Neural crest cell (in vitro differentiated cells): ENCODE measurements around the gene ASTN2. TPM values are rescaled to one million over a fixed set of nuclear protein-coding genes. Genes with fewer than 3 reads are reported as not detected.

Experiments used
- DNase-seq: peaks from one replicate; pipeline ENCODE4 v3.0.0; 2021; ENCODE audit warnings: low read depth, mixed read lengths, low spot score
- H3K27ac Mint-ChIP-seq: one replicate; pipeline ENCODE4 v1.8.0; 2021; ENCODE audit warnings: mild to moderate bottlenecking, mixed read lengths; ENCODE audit not compliant: unreplicated experiment
- H3K27me3 Mint-ChIP-seq: 2 replicates; pipeline ENCODE4 v1.8.0; 2021; ENCODE audit warnings: low read depth, mild to moderate bottlenecking, mixed read lengths
- H3K36me3 Mint-ChIP-seq: 2 replicates; pipeline ENCODE4 v1.8.0; 2021; ENCODE audit warnings: low read depth, mild to moderate bottlenecking, mixed read lengths
- H3K4me1 Mint-ChIP-seq: 2 replicates; pipeline ENCODE4 v1.8.0; 2021; ENCODE audit warnings: mixed read lengths
- H3K4me3 Mint-ChIP-seq: one replicate; pipeline ENCODE4 v1.8.0; 2021; ENCODE audit warnings: mild to moderate bottlenecking, mixed read lengths
- H3K9me3 Mint-ChIP-seq: 2 replicates; pipeline ENCODE4 v1.8.0; 2021; ENCODE audit warnings: mixed read lengths
- total RNA-seq: library from RNA; stranded (reverse); gene quantifications from 2 replicates; pipeline ENCODE4 v1.2.1, GENCODE V29; 2021
- TF ChIP-seq, protein P1 (sequence below): fragments of 200-600 bp; sonication (generic); conservative IDR thresholded peaks from 2 replicates; pipeline ENCODE4 v1.5.0; 2021; ENCODE audit warnings: antibody characterized with exemption, mild to moderate bottlenecking

The ASTN2 gene
- total RNA-seq, 1 donor from 2014 or later: 7.3 TPM

DNA sequence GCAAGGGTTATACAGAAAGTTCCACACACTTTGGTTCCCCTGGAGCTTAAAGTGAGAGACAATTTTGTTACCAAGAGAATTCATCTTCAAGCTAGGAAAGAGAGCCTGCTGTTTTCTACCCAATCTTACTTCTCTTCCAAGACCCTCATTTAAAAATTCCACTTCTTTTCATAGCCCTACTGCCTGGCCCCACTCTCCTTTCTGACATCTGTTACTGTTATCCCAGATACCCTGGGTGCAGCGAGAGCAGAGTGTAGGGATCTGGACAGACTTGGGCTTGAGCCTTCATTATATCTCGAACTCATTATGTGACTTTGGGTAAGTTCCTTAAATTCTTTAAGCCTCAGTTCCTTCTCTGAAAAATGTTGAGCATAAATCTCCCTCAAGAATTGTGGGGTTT lies 263.1 kb downstream of the ASTN2 start:
- no peaks in the 10 kb centered on the region for H3K4me1 Mint-ChIP-seq
- DNase-seq: no peak
- TF ChIP-seq, protein P1, sequence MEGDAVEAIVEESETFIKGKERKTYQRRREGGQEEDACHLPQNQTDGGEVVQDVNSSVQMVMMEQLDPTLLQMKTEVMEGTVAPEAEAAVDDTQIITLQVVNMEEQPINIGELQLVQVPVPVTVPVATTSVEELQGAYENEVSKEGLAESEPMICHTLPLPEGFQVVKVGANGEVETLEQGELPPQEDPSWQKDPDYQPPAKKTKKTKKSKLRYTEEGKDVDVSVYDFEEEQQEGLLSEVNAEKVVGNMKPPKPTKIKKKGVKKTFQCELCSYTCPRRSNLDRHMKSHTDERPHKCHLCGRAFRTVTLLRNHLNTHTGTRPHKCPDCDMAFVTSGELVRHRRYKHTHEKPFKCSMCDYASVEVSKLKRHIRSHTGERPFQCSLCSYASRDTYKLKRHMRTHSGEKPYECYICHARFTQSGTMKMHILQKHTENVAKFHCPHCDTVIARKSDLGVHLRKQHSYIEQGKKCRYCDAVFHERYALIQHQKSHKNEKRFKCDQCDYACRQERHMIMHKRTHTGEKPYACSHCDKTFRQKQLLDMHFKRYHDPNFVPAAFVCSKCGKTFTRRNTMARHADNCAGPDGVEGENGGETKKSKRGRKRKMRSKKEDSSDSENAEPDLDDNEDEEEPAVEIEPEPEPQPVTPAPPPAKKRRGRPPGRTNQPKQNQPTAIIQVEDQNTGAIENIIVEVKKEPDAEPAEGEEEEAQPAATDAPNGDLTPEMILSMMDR: no peak

DNA sequence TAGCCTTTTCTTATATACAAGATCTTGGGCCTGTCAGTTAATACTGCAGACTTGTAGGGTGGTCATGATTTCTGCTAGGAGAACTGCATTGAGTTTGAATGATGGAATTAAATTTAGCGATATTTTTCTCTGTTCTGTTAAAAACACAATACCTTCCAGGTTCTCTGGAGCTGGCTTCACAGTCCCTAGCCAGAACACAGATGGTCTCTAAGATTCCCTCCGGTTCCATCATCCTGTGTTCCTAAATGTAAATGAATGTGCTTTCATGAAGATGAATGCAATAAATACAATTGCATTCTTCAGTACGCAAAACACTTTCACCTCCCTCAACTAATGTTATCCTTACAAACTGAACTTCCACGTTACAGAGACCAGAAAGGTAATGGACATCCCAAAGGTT lies 264.9 kb downstream of the ASTN2 start:
- no peaks in the 10 kb centered on the region for H3K9me3 Mint-ChIP-seq

More for the DNA sequence above, 263.1 kb downstream of the ASTN2 start:
- H3K9me3 Mint-ChIP-seq: no peaks in the 10 kb centered on the region
- H3K4me3 Mint-ChIP-seq: no peak overlapping the region
- H3K27ac Mint-ChIP-seq: no peak overlapping the region
- H3K36me3 Mint-ChIP-seq: no peaks in the 10 kb centered on the region
- peaks cover 22% of the 10 kb centered on the region for H3K27me3 Mint-ChIP-seq

GRCh38 chr9:117145811-117146490 lies 268.9 kb downstream of the ASTN2 start:
- H3K4me3 Mint-ChIP-seq: no peak overlapping the region
- TF ChIP-seq, protein P1: no peak
- H3K27ac Mint-ChIP-seq: no peak overlapping the region
- no peaks in the 10 kb centered on the region for H3K4me1 Mint-ChIP-seq
- no peaks in the 10 kb centered on the region for H3K9me3 Mint-ChIP-seq
- no peaks in the 10 kb centered on the region for H3K36me3 Mint-ChIP-seq
- DNase-seq: no peak
- peaks cover 1% of the 10 kb centered on the region for H3K27me3 Mint-ChIP-seq

More for the DNA sequence above, 264.9 kb downstream of the ASTN2 start:
- Mint-ChIP-seq H3K4me3 (no peak overlapping the region), H3K4me1 (no peaks in the 10 kb centered on the region), H3K27me3 (peaks cover 17% of the 10 kb centered on the region), H3K36me3 (no peaks in the 10 kb centered on the region), H3K27ac (no peak overlapping the region)
- TF ChIP-seq, protein P1: no peak
- no peak for DNase-seq

GRCh38 chr9:117145081-117145480 lies 269.8 kb downstream of the ASTN2 start:
- H3K4me3 Mint-ChIP-seq: no peak overlapping the region
- H3K4me1 Mint-ChIP-seq: no peaks in the 10 kb centered on the region
- no peaks in the 10 kb centered on the region for H3K36me3 Mint-ChIP-seq
- DNase-seq: no peak
- H3K9me3 Mint-ChIP-seq: no peaks in the 10 kb centered on the region
- peaks cover 8% of the 10 kb centered on the region for H3K27me3 Mint-ChIP-seq
- no peak overlapping the region for H3K27ac Mint-ChIP-seq
- TF ChIP-seq, protein P1: no peak

- peaks cover 28% of the 10 kb centered on the region for H3K27me3 Mint-ChIP-seq
- H3K4me3 Mint-ChIP-seq: no peak overlapping the region
- DNase-seq: no peak
- TF ChIP-seq, protein P1: no peak
- H3K4me1 Mint-ChIP-seq: no peaks in the 10 kb centered on the region
- no peaks in the 10 kb centered on the region for H3K9me3 Mint-ChIP-seq
- H3K27ac Mint-ChIP-seq: no peak overlapping the region
- no peaks in the 10 kb centered on the region for H3K36me3 Mint-ChIP-seq
These were observed 276.6 kb downstream of the ASTN2 start for GRCh38 chr9:117138231-117138630.
